GM23338 (cell line): Measurements from ENCODE around the gene MRM2.

ENCODE experiments used
- CREB1 ChIP-seq: fragments of 250-450 bp; sonication (Bioruptor Pico); IDR thresholded peaks from 2 replicates; pipeline ENCODE4 v1.5.0; 2020; ENCODE audit warnings: low read depth, mild to moderate bottlenecking, moderate library complexity
- CTCF ChIP-seq, 2 experiments: fragments of 200-600 bp in 1 of 2; sonication (generic) in 1 of 2; conservative IDR thresholded peaks; 2 replicates each; pipeline versions ENCODE4 v1.5.1 to v1.6.1; 2016 to 2017; ENCODE audit warnings: antibody characterized with exemption in 2 of 2, low read depth in 2 of 2, mild to moderate bottlenecking in 2 of 2, moderate library complexity in 1 of 2
- EZH2 ChIP-seq: fragments of 200-600 bp; sonication (generic); IDR thresholded peaks from one replicate; pipeline ENCODE4 v1.8.0; 2017; ENCODE audit warnings: antibody characterized with exemption, mild to moderate bottlenecking, low read depth; ENCODE audit not compliant: unreplicated experiment
- EZH2phosphoT487 ChIP-seq: fragments of 200-600 bp; sonication (generic); IDR thresholded peaks from one replicate; pipeline ENCODE4 v1.8.1; 2018; ENCODE audit warnings: antibody characterized with exemption; ENCODE audit not compliant: unreplicated experiment
- JUNB ChIP-seq: IDR thresholded peaks from one replicate; pipeline ENCODE4 v1.6.1; 2016; ENCODE audit warnings: antibody characterized with exemption; ENCODE audit not compliant: unreplicated experiment
- NANOG ChIP-seq: IDR thresholded peaks from 2 replicates; pipeline ENCODE4 v1.6.1; 2016; ENCODE audit warnings: antibody characterized with exemption, borderline replicate concordance
- POLR2AphosphoS5 ChIP-seq: IDR thresholded peaks from 2 replicates; pipeline ENCODE4 v1.6.1; 2016; ENCODE audit warnings: antibody characterized with exemption, low read depth
- STAT1 ChIP-seq: IDR thresholded peaks from one replicate; pipeline ENCODE4 v1.6.1; 2016; ENCODE audit warnings: antibody characterized with exemption; ENCODE audit not compliant: unreplicated experiment
- ZNF331 ChIP-seq: fragments of 250-450 bp; sonication (Bioruptor Pico); IDR thresholded peaks from 2 replicates; pipeline ENCODE4 v1.5.0; 2020; ENCODE audit warnings: low read depth, mild to moderate bottlenecking, moderate library complexity
- TF ChIP-seq, protein P1 (sequence below): IDR thresholded peaks from one replicate; pipeline ENCODE4 v1.6.1; 2018; ENCODE audit warnings: antibody characterized with exemption; ENCODE audit not compliant: unreplicated experiment
- TF ChIP-seq, protein P2 (sequence below): IDR thresholded peaks from 2 replicates; pipeline ENCODE4 v1.6.1; 2016; ENCODE audit warnings: antibody characterized with exemption

DNA sequence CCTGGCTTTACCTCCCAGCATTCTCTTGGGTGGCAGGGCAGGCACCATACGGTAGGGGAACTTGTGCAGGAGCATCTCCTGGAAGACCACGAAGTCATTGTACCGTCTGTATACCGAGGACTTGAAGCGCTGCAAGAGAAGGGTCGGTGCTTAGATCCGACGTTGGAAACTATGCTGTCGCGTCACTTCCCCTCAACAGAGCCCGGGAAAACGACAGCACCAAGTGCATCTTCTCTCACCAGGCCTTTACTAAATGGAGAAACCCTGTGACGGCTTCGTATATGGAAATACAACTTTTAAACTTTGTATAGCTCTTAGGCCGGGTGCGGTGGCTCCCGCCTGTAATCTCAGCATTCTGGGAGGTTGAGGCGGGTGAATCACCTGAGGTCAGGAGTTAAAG, 33.1 kb upstream of the MRM2 start:
- TF ChIP-seq CTCF (conservative IDR thresholded peaks at IDR 0.05; ENCODE audit: low read depth in 2 of 2), result no peak
- no peak for TF ChIP-seq POLR2AphosphoS5
- TF ChIP-seq, protein P1, sequence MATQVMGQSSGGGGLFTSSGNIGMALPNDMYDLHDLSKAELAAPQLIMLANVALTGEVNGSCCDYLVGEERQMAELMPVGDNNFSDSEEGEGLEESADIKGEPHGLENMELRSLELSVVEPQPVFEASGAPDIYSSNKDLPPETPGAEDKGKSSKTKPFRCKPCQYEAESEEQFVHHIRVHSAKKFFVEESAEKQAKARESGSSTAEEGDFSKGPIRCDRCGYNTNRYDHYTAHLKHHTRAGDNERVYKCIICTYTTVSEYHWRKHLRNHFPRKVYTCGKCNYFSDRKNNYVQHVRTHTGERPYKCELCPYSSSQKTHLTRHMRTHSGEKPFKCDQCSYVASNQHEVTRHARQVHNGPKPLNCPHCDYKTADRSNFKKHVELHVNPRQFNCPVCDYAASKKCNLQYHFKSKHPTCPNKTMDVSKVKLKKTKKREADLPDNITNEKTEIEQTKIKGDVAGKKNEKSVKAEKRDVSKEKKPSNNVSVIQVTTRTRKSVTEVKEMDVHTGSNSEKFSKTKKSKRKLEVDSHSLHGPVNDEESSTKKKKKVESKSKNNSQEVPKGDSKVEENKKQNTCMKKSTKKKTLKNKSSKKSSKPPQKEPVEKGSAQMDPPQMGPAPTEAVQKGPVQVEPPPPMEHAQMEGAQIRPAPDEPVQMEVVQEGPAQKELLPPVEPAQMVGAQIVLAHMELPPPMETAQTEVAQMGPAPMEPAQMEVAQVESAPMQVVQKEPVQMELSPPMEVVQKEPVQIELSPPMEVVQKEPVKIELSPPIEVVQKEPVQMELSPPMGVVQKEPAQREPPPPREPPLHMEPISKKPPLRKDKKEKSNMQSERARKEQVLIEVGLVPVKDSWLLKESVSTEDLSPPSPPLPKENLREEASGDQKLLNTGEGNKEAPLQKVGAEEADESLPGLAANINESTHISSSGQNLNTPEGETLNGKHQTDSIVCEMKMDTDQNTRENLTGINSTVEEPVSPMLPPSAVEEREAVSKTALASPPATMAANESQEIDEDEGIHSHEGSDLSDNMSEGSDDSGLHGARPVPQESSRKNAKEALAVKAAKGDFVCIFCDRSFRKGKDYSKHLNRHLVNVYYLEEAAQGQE, result no peak
- no peak for TF ChIP-seq JUNB
- no peak for TF ChIP-seq EZH2
- no peak for TF ChIP-seq EZH2phosphoT487
- no peak for TF ChIP-seq STAT1
- TF ChIP-seq, protein P2, sequence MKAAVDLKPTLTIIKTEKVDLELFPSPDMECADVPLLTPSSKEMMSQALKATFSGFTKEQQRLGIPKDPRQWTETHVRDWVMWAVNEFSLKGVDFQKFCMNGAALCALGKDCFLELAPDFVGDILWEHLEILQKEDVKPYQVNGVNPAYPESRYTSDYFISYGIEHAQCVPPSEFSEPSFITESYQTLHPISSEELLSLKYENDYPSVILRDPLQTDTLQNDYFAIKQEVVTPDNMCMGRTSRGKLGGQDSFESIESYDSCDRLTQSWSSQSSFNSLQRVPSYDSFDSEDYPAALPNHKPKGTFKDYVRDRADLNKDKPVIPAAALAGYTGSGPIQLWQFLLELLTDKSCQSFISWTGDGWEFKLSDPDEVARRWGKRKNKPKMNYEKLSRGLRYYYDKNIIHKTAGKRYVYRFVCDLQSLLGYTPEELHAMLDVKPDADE, result no peak
- TF ChIP-seq CREB1 (CRISPR knock-in tag), result no peak
- TF ChIP-seq NANOG, result no peak
- TF ChIP-seq ZNF331 (CRISPR knock-in tag), result no peak
